Stromal cell of bone marrow (primary cell): ENCODE results near the gene ARMC9.

Experiments used
- DNase-seq: peaks from one replicate; pipeline ENCODE4 v3.0.0-alpha.2; 2012; ENCODE audit warnings: low read depth

ARMC9 gene

DNA sequence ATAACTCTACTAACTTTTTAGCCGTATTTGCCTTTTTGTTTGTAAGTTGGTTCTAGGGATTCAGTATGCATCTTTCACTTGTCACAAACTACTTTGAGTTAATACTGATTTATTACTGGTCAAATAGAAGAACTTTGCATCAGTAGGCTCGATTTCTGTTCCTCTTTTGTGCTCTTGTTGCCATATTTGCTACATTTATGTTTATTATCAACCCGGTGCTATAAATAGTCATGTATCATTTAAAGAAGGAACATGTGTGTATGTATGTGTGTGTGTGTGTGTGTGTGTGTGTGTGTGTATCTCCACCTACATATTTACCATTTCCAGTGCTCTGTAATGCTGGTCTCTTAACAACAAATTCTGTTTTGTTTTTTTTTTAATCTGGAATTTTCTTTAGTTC is 117.5 kb downstream of the ARMC9 start:
- no peak for DNase-seq

DNA sequence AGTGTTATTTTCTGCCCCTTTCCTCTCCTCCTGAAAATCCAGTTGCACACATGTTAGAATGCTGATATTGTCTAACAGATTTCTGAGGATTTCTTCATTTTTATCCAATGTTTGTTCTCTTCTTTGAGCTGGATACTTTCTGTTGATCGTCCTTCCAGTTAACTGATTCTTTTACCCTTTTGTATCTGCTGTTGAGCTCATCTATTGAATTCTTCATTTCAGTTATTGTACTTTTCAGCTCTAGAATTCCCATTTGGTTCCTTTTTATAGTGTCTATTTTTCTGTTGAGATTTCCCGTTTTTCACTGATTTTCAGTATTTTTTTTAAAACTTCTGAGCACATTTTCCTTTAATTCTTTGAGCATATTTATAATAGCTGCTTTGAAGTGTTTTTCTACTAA is 119.1 kb downstream of the ARMC9 start:
- no peak for DNase-seq

DNA sequence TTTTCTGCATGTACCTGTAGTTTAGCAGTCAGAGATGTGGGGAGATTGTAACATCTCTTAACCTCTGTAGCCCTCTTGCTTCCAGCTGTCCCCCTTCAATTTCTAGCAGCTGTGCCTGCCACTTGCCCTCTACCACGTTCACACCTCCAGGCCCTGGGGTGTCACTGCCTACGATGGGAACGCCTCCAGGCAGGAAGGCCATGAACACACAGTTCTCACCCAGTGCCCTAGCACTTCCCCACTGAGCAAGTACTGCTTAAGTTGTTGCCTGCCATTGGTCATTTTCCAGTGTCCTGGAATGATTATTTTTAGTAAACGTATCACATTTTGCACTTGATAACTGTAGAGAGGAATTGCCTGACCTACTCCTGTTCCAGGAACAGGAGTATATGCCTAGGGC is 120.0 kb downstream of the ARMC9 start:
- DNase-seq, result no peak

DNA sequence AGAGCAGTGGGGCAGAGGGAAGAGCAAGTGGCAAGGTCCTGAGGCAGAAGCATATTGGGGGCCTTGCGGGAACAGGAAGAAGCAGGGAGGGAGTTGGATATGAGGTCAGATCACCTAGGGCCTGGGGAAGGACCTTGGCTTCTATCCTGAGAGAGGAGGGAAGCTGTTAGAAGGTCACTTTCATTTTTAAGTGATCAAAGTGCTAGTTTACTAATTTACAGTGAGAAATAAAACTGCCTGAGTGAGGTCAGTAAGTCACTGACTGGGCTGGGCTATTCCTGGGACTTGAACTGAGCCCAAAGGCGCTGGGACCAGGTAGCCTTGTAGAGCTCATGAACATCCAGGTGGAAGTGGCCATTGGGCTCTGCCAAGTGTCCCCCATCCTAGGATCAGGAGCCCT is 120.5 kb downstream of the ARMC9 start:
- DNase-seq, result no peak

DNA sequence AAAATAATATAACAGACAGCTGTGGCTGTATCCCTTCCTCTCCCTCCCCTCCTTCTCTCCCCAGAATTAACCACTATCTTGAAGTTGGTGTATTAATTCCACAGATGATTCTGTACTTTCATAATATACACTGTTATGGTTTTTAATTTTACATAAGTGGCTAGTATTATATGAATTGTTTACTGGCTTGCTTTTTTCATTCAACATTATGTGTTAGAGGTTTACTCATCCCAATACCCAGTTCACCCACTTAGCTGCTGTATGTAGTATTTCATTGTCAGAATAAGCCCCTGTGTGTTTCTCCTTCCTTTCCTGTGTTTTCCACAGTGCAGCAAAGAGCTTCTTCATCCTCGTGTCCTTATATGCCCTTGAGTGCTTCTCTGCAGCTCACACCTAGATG is 121.4 kb downstream of the ARMC9 start:
- no peak for DNase-seq

DNA sequence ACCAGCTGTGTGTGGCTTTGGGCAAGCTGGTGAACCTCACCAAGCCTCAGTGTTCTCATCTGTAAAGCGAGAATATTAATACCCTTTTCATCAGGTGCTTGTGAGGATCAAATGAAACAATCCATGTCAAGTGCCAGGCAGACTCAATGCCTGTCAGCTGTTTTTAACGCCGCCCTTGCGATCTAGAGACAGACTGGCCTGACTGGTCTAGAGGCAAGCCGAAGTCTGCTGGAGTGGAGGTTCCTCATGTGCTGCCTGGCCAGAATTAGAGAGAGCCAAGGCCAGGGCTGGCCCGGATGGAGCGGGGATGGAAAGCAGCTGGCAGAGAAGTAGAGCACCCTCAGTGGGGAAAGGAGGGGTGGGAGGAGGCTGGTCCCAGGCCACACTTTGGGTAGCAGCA is 122.6 kb downstream of the ARMC9 start:
- no peak for DNase-seq

DNA sequence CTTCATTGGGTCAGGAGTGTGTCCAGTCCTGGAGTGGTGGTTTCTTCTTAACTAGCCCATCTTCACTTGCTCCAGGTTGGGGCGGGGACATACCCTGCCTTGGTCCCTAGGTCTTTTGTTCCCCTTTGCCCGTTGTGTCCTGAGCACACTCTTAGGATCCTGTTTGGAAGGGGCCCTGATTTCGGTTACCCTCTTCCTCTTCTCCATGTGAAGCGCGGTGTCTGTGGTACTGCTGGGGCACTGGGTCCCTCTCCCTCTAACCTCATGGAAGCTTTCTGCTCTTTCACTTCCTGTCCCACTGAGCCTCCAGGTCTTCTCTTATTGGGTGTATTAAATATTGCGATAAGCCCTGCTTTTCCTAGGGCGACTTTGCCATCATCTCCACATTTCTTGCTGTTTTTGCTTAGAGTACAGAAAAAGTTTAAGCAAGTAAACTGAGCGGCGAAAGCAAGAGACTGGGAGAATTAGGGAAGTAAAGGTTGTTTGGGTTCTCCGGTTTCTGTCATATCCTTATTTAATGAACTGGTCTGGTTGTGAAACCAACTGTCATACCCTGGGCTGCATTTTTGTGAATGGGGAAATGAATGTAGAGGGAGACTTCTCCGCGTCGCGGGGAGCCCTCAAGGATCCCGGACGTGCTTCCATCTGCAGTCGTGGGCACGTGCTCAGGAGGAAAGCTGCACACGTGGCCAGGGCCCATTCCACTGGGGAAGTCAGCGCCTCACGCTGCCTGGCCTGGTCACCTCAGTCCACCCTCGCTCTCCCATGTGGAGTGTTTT is 123.3 kb downstream of the ARMC9 start:
- DNase-seq, result no peak

DNA sequence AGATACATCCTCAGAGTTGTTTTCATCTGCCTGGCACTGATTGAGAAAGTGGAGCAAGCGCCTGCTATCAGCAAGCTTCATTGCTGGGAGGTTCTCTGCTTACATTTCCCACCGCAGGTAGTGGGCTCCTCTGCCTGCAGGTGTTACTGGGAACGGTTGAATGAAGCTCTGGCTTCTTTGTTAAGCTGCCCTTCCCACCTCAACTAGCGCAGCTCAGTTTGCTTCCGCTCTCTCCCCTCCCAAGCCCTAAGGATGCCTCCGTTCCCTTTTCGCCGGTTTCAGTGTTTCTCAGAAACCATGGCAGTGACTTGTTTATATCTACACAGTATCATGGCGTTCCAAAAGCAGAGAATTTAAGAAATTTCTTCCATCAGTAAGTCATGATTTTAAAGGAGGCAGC is 124.9 kb downstream of the ARMC9 start:
- DNase-seq, result no peak

DNA sequence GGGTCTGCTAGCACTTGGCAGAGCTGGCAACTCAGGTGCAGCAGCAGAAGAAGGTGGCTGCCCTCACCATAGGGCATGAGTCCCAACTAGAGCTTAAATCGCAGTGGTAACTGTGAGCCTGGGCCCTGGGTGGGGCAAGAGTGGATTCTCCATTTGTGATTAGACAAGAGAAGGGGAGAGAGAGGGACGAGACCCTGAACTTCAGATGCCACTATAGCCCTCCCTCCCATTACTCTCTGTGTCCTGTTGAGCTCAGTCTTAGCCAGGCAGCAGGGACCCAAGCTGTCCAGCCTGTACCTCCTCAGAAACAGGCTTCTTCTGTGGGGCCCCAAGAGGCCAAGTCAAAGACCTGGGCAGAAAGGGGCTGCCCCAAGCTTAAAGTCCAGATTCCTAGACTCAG is 127.4 kb downstream of the ARMC9 start:
- no peak for DNase-seq

DNA sequence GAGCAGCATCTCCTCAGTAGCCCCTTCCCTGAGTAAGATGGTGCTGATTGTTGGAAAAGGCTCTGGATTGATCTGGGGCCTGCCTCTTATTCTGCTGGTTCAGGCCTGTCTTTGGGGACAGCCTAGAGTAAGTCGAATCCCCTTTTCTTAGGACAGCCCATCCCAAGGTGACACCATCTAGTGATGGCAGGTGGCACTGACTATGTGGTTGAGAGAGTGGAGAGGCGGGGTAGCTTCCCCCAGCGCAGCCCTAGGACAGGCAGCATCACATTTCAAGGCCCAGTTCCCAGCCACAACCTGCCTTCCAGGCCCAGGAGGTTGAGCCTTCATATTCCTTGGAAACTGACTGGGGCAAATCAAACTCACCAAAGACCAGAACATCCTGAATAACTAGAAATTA is 128.0 kb downstream of the ARMC9 start:
- no peak for DNase-seq

DNA sequence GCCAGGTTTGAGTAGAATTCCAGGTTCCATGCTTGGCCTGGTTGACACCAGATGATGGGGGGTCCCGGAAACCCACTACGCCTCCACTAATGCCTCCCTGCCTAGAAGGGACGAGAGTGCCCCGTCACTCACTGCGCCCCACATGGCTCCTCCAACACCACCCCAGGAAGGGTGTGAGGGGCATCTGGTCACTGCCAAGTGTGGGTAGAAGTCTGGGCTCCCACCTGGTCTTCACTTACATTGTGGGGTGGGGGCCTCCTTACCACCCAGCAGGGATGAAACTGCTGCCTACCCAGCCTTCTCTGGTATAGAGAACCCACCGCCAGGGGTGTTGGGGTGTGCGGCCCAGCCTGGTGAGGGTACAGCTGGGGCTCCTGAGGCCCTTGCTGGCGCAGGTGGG is 131.9 kb downstream of the ARMC9 start:
- DNase-seq, result no peak

DNA sequence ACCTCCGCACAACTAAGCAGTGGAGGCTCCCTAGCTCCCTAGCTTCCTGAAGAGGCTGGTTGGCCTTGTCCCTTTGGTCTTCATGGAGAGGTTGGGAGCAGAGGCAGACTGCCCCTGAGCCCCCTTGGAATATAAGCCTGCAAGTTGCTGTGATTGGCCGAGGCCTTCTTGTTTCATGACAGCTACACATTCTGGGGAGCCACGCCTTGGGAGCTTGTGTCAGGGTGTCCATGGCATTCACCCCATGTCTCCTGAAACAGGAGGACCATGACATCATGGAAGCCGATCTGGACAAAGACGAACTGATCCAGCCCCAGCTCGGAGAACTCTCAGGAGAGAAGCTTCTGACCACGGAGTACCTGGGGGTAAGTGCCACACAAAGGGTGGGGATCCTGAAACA is 133.1 kb downstream of the ARMC9 start:
- no peak for DNase-seq

DNA sequence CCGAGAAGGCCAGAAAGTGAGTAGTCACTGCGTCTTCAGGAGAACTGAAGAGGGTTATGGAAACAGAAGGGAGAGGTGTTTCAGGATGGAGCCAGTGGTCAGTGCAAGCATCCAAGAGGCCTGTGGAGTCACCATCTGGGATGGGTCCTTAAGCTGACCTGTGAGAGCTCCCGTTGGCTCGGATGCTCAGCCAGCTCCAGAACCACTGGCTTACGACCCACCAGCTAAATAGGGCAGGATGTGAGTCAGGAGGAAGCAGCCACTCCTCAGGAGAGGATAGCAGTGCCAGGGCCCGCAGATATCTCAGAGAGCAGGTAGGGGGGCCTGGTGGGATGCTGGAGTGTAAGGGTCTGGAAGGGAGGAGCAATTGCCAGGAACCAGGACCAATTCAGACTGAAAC is 134.0 kb downstream of the ARMC9 start:
- DNase-seq, result no peak

DNA sequence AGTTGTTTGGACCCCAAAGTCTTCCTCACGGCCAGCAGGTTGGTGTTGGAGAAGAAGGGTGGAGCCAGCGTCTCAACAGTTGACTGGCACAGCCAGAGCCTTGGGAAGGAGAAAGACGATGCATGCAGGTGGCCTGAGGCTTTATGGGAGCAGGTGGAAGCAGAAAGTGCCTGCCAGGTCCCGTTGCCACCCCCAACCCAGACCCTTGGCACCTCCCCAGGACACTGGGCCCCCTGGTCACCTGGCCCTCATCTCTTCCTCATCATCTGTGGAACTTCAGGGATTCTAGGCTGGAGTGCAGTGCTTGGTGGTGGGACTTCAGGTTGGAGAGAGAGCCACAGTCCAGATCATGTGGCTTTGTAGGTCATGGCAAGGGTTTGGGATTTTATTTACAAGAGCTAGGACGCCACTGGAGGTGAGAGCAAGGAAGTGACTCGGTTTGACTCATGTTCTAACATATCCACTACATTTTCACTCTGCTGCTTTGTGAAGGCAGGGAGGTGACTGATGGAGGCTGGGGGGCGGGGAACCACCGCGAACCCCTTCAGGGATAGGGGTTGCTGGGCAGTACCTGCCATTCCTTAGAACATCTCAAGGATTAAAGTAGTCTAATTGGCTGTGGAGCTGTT is 134.6 kb downstream of the ARMC9 start:
- no peak for DNase-seq

DNA sequence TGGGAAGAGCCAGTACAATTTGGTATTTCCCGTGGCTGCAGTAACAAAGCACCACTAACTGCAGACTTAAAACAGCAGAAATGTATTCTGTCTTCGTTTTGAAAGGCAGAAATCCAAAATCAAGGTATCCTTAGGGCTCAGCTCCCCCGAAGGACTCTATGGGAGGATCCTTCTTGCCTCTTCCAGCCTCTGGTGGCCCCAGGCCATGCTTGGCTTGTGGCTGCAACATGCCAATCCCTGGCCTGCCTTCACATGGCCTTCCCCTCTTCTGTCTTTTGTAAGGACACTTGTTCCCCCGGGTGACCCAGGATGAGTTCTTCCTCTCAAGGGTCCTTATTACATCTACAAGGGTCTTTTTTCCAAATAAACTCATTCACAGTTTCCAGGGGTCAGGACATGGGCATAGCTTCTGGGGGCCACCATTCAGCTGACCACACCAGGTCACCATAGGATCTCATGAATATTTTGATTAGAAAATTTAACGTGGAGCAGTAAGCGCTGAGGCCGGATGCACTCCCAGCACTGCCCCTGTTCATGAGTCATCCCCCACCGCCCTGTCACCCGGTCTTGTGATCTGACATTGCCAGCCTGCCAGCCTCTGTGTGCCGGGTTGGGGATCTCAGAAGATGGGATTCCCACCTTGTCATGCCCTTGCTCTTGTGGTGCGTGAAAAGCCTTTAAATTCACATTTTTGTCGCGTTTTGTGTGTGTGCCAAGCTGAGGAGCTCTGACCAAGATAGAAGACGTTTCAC is 135.9 kb downstream of the ARMC9 start:
- no peak for DNase-seq

DNA sequence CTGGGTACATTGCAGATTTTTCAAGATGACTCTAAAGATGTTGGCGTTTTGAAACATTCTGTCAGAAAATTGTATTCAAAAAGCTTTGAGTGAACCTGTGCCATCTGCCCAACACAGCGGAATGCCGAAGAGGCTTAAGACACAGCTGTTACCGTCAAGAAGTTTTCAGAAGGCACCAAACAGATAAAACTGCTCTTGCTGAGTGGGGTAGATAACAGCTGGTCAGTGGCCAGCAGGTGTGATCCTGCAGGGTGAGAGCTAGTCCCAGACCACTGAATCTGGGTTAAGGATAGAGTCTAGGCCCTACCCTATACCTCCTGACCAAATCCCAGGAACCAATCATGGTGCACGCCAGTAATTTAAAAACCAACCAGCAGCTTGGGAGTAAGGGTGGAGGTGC is 136.6 kb downstream of the ARMC9 start:
- no peak for DNase-seq

DNA sequence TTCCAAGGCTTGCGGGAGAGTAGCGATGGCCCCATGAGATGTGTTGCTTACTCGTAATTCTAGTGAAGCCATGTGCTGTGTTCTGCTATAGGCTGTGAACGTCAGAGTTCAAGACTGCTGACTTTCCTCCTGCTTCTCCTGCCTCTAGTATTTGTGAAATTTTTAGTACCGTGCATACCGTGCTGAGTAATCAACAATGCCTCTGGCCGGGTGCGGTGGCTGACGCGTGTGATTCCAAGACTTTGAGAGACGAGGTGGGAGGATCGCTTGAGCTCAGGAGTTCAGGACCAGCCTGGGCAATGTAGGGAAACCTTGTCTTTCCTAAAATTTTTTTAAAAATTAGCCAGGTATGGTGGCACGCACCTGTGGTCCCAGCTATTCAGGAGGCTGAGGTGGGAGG is 137.2 kb downstream of the ARMC9 start:
- no peak for DNase-seq

DNA sequence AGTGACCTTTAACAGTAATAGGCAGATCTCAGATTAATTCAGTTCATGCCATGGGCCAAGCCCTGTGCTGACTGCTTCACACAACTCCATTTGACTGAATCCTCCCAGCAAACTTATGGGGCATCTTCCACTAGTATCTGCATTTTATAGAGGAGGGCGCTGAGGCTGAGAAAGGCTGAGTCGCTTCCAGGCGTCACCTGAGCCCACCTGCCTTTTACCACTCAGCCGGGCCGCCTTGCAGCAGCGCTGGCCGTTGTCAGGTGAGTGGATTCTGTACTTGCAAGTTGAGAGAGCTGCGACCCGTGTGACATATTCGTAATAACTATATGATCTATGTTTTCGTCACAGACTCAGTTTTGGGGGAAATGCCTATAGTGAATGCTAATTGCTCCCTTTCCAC is 137.8 kb downstream of the ARMC9 start:
- DNase-seq, result no peak

DNA sequence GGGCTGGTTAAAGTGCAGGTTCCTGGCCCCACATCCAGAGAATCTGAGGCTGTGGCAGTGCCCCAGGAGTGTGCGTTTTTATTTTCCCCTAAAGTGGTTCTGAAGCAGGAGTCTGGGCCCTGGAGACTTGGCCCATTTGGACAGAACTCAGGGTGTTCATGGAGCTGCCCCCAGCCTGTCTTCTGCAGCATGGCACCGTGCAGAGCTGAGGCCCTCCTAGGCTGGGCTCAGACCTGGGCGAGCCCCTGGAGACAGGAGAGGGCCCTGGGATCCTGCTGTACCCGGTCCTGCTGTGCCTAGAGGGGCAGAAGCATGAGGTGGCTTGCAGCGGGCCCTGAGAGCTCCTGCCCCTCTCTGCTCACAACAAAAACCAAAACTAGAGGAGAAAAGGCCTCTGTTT is 138.3 kb downstream of the ARMC9 start:
- DNase-seq, result no peak

DNA sequence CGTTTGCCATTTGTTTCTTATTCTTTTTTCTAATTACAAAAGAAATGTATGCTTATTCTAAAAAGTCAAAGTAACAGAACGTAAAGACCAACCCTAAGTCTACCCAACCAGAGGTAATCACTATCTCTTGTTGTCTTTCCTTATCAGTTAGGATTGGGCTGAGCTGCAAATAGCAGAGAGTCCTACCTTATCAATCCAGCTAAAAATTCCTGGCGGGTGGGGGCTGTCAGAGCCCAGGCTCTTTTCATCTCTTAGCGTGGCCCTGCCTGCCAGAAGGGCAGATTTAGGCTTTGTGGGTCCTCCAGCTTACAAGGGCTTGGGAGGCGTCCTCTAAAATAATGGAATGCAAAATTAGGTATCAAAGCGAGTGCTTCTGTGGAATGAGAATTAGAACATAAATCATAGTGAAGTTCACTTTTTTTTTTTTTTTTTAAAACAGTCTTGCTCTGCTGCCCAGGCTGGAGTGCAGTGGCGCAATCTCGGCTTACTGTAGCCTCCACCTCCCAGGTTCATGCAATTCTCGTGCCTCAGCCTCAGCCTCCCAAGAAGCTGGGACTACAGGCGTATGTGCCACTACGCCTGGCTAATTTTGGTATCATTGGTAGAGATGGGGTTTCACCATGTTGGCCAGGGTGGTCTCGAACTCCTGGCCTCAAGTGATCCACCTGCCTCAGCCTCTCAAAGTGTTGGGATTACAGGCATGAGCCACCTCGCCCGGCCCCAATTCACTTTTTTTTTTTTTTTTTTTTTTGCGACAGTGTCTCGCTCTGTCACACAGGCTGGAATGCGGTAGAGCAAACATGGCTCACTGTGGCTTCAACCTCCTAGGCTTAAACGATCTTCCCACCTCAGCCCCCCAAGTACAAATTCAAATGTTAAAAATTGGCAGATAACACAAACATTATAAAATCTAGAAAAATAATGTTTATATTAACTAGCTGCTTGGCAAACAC is 139.7 kb downstream of the ARMC9 start:
- no peak for DNase-seq

DNA sequence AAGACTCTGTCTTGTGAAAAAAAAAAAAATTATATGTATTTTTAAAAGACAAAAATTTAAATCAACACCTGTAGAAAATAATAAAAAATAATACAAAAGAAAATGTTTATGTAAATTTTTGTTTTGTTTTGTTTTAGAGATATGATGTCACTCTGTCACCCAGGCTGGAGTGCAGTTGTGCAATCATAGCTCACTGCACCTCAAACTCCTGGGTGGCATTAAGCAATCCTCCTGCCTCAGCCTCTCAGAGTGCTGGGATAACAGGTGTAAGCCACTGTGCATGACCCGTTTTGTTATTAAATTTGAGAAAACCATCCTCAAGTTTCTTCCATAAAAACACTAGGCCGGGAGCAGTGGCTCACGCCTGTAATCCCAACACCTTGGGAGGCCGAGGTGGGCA is 140.9 kb downstream of the ARMC9 start:
- no peak for DNase-seq

DNA sequence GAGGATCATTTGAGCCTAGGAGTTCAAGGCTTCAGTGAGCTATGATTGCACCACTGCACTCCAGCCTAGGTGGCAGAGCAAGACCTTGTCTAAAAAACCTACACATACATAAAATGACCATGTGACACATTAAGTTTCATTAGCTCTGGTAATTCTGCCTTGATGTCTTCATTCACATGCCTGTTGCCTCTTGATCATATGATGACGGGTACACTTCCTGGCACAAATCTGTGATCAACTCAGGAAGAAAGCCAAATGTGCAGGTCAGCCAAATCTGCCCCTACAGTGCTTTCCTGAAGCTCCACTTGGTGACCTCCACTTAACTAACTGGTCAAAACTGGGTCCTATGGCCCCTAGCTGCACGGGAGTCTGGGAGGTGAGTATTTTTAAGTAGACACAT is 142.7 kb downstream of the ARMC9 start:
- DNase-seq, result no peak
